ENCODE data around the gene DFFB.

Gene DFFB

DNA sequence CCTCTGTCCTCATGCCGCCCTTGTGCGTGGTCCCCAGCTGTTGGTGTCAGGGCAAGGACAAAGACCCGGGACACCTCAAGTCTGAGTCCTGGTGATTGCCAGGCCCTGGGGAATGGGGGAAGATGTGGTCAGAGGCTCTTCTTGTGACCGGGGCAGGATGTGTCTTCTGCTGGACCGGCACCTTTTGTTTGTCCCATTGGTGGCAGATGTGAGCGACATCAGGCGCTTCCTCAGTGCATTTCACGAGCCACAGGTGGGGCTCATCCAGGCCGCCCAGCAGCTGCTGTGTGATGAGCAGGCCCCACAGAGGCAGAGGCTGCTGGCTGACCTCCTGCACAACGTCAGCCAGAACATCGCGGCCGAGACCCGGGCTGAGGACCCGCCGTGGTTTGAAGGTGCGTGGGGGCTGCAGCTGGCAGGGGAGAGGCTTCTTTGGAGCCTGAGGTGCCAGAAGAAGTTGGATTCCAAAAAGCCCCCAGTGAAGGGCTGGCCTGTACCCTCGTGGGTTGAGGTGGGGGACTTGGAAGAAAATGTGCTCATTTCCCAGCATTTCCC is 8.4 kb downstream of the DFFB start:
- no peak for DNase-seq (ENCODE audit: low read depth in 1 of 2, low spot score in 1 of 2)
- Histone ChIP-seq H3K27me3 (ENCODE audit: insufficient read depth, poor library complexity, severe bottlenecking) (no peaks in the 10 kb centered on the region), H3K27ac (replicated peaks) (no peak overlapping the region), H3K4me3 (replicated peaks; ENCODE audit: insufficient read depth, low read length) (no peak overlapping the region)
- no peak for TF ChIP-seq GABPA (IDR thresholded peaks at IDR 0.05; ENCODE audit: low read depth)
- TF ChIP-seq, protein P1, sequence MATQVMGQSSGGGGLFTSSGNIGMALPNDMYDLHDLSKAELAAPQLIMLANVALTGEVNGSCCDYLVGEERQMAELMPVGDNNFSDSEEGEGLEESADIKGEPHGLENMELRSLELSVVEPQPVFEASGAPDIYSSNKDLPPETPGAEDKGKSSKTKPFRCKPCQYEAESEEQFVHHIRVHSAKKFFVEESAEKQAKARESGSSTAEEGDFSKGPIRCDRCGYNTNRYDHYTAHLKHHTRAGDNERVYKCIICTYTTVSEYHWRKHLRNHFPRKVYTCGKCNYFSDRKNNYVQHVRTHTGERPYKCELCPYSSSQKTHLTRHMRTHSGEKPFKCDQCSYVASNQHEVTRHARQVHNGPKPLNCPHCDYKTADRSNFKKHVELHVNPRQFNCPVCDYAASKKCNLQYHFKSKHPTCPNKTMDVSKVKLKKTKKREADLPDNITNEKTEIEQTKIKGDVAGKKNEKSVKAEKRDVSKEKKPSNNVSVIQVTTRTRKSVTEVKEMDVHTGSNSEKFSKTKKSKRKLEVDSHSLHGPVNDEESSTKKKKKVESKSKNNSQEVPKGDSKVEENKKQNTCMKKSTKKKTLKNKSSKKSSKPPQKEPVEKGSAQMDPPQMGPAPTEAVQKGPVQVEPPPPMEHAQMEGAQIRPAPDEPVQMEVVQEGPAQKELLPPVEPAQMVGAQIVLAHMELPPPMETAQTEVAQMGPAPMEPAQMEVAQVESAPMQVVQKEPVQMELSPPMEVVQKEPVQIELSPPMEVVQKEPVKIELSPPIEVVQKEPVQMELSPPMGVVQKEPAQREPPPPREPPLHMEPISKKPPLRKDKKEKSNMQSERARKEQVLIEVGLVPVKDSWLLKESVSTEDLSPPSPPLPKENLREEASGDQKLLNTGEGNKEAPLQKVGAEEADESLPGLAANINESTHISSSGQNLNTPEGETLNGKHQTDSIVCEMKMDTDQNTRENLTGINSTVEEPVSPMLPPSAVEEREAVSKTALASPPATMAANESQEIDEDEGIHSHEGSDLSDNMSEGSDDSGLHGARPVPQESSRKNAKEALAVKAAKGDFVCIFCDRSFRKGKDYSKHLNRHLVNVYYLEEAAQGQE (IDR thresholded peaks at IDR 0.05; ENCODE audit: insufficient replicate concordance, low read depth), result no peak
- TF ChIP-seq, protein P2, sequence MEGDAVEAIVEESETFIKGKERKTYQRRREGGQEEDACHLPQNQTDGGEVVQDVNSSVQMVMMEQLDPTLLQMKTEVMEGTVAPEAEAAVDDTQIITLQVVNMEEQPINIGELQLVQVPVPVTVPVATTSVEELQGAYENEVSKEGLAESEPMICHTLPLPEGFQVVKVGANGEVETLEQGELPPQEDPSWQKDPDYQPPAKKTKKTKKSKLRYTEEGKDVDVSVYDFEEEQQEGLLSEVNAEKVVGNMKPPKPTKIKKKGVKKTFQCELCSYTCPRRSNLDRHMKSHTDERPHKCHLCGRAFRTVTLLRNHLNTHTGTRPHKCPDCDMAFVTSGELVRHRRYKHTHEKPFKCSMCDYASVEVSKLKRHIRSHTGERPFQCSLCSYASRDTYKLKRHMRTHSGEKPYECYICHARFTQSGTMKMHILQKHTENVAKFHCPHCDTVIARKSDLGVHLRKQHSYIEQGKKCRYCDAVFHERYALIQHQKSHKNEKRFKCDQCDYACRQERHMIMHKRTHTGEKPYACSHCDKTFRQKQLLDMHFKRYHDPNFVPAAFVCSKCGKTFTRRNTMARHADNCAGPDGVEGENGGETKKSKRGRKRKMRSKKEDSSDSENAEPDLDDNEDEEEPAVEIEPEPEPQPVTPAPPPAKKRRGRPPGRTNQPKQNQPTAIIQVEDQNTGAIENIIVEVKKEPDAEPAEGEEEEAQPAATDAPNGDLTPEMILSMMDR (IDR thresholded peaks at IDR 0.05; ENCODE audit: insufficient read depth, low read length), result no peak
- TF ChIP-seq POLR2AphosphoS5 (IDR thresholded peaks at IDR 0.05; ENCODE audit: low read depth), result no peak
- TF ChIP-seq SPI1 (IDR thresholded peaks at IDR 0.05; ENCODE audit: borderline replicate concordance, low read depth), result no peak

- TF ChIP-seq SPI1 (IDR thresholded peaks at IDR 0.05; ENCODE audit: borderline replicate concordance, low read depth), result no peak
- TF ChIP-seq, protein P2 (IDR thresholded peaks at IDR 0.05; ENCODE audit: insufficient read depth, low read length), result no peak
- TF ChIP-seq GABPA (IDR thresholded peaks at IDR 0.05; ENCODE audit: low read depth), result no peak
- no peak for TF ChIP-seq POLR2AphosphoS5 (IDR thresholded peaks at IDR 0.05; ENCODE audit: low read depth)
- TF ChIP-seq, protein P1 (IDR thresholded peaks at IDR 0.05; ENCODE audit: insufficient replicate concordance, low read depth), result no peak
- Histone ChIP-seq H3K27me3 (ENCODE audit: insufficient read depth, poor library complexity, severe bottlenecking) (no peaks in the 10 kb centered on the region), H3K27ac (replicated peaks) (no peak overlapping the region), H3K4me3 (replicated peaks; ENCODE audit: insufficient read depth, low read length) (no peak overlapping the region)
- no peak for DNase-seq (ENCODE audit: low read depth in 1 of 2, low spot score in 1 of 2)
Measured at GRCh38 chr1:3868464-3869006, 11.3 kb downstream of the DFFB start.

DNA sequence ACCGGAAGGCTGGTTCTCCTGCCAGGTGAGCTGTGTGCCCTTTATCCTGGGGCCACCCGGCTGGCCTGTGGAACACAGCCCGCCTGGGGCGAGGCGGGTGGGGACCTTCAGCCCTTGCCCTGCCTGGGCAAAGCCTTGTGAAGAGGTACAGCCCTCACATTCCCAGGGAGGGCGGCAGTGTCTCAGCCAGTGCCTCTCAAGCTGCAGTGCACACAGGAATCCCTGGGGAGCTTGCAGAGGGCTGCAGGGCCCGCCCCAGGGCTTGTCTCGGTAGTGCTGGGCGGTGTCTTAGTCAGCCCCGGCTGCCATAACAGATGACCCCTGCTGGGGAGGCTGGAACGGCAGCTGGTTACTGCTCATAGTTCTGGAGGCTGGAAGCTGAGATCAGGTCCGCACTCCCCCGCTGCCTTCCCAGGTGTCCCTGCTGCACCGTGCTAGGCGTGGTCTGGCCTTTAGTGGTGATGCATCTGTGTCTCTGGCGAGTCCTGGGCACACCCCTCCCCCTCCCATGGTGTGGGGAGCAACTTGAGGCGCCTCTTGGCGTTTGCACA is 12.6 kb downstream of the DFFB start:
- TF ChIP-seq, protein P1 (IDR thresholded peaks at IDR 0.05; ENCODE audit: insufficient replicate concordance, low read depth), result no peak
- TF ChIP-seq GABPA (IDR thresholded peaks at IDR 0.05; ENCODE audit: low read depth), result no peak
- no peak for TF ChIP-seq POLR2AphosphoS5 (IDR thresholded peaks at IDR 0.05; ENCODE audit: low read depth)
- TF ChIP-seq SPI1 (IDR thresholded peaks at IDR 0.05; ENCODE audit: borderline replicate concordance, low read depth), result no peak
- Histone ChIP-seq H3K4me3 (replicated peaks; ENCODE audit: insufficient read depth, low read length) (no peak overlapping the region), H3K27ac (replicated peaks) (no peak overlapping the region), H3K27me3 (ENCODE audit: insufficient read depth, poor library complexity, severe bottlenecking) (no peaks in the 10 kb centered on the region)
- no peak for DNase-seq (ENCODE audit: low read depth in 1 of 2, low spot score in 1 of 2)
